Gastroesophageal sphincter (tissue), 3 donors: ENCODE measurements around the gene DDHD1.

ENCODE experiments used
- CTCF ChIP-seq, 4 experiments: fragments of 200-600 bp in 2 of 4; fragments of 450-650 bp in 2 of 4; sonication (generic) in 1 of 4; IDR thresholded peaks; one replicate each; pipeline ENCODE4 v1.5.1; 2017 to 2019; ENCODE audit warnings: antibody characterized with exemption in 4 of 4, mild to moderate bottlenecking in 2 of 4, moderate library complexity in 2 of 4
- EP300 ChIP-seq: sonication (generic); formaldehyde crosslinking; IDR thresholded peaks from one replicate; pipeline ENCODE4 v1.6.1; 2017; ENCODE audit warnings: antibody characterized with exemption, mild to moderate bottlenecking
- POLR2A ChIP-seq, 2 donors: fragments of 450-650 bp; IDR thresholded peaks; one replicate each; pipeline ENCODE4 v1.6.1; 2017; ENCODE audit warnings: antibody characterized with exemption in 2 of 2, mild to moderate bottlenecking in 2 of 2, moderate library complexity in 1 of 2
- POLR2AphosphoS5 ChIP-seq: sonication (generic); formaldehyde crosslinking; IDR thresholded peaks from one replicate; pipeline ENCODE4 v1.6.1; 2017; ENCODE audit warnings: antibody characterized with exemption

GRCh38 chr14:53126731-53127130 is 26.4 kb downstream of the DDHD1 start:
- TF ChIP-seq CTCF (IDR thresholded peaks at IDR 0.05) (no peak), POLR2A (IDR thresholded peaks at IDR 0.05) (no peak), EP300 (no peak), POLR2AphosphoS5 (no peak)
